Neuronal stem cell (in vitro differentiated cells): ENCODE results near the gene RHOC.

Experiments used
- DNase-seq: peaks from one replicate; pipeline ENCODE4 v3.0.0-alpha.2; 2013; ENCODE audit warnings: low spot score
- H2AFZ ChIP-seq: one replicate; pipeline ENCODE4 v1.6.1; 2013; ENCODE audit warnings: mild to moderate bottlenecking, low read length, inconsistent platforms
- H2AK5ac ChIP-seq: 2 replicates; pipeline ENCODE4 v1.6.1; 2013; ENCODE audit warnings: low read depth, mild to moderate bottlenecking, inconsistent platforms, low read length, moderate library complexity, mixed read lengths
- H2BK120ac ChIP-seq: 2 replicates; pipeline ENCODE4 v1.6.1; 2013; ENCODE audit warnings: low read depth, mild to moderate bottlenecking, inconsistent platforms, low read length, moderate library complexity, mixed read lengths
- H2BK12ac ChIP-seq: one replicate; pipeline ENCODE4 v1.6.1; 2013; ENCODE audit warnings: low read length, inconsistent platforms
- H2BK15ac ChIP-seq: 2 replicates; pipeline ENCODE4 v1.6.1; 2013; ENCODE audit warnings: mild to moderate bottlenecking, low read length, inconsistent platforms, mixed read lengths
- H2BK5ac ChIP-seq: one replicate; pipeline ENCODE4 v1.6.1; 2013; ENCODE audit warnings: inconsistent platforms, mild to moderate bottlenecking, low read length, moderate library complexity
- H3K14ac ChIP-seq: one replicate; pipeline ENCODE4 v1.6.1; 2013; ENCODE audit warnings: low read length, inconsistent platforms
- H3K18ac ChIP-seq: 2 replicates; pipeline ENCODE4 v1.6.1; 2013; ENCODE audit warnings: low read length, inconsistent platforms
- H3K23ac ChIP-seq: 2 replicates; pipeline ENCODE4 v1.6.1; 2013; ENCODE audit warnings: low read depth, mild to moderate bottlenecking, mixed read lengths, low read length, inconsistent platforms; ENCODE audit not compliant: poor library complexity
- H3K27ac ChIP-seq: replicated peaks from 3 replicates; pipeline ENCODE4 v1.5.1; 2013; ENCODE audit warnings: low read length, inconsistent platforms
- H3K27me3 ChIP-seq, 3 experiments: 2 replicates each; pipeline ENCODE4 v1.6.1; 2013; ENCODE audit warnings: low read length in 3 of 3, mild to moderate bottlenecking in 2 of 3, inconsistent platforms in 1 of 3, low read depth in 1 of 3, mixed read lengths in 1 of 3, moderate library complexity in 1 of 3; ENCODE audit not compliant: control insufficient read depth in 3 of 3, insufficient read depth in 3 of 3
- H3K36me3 ChIP-seq, 2 donors: replicated peaks in 1 of 2; 2 replicates each; pipeline ENCODE4 v1.6.1; 2013; ENCODE audit warnings: low read length in 2 of 2; ENCODE audit not compliant: control insufficient read depth in 2 of 2, insufficient read depth in 2 of 2
- H3K4ac ChIP-seq: 2 replicates; pipeline ENCODE4 v1.6.1; 2013; ENCODE audit warnings: inconsistent platforms, mild to moderate bottlenecking, low read length, moderate library complexity
- H3K4me1 ChIP-seq, 2 donors: 1 replicate in 1 of 2; 2 replicates in 1 of 2; pipeline ENCODE4 v1.6.1; 2013; ENCODE audit warnings: low read length in 2 of 2, low read depth in 1 of 2; ENCODE audit not compliant: control insufficient read depth in 2 of 2, insufficient read depth in 1 of 2
- H3K4me2 ChIP-seq: one replicate; pipeline ENCODE4 v1.6.1; 2013; ENCODE audit warnings: mild to moderate bottlenecking, low read length, inconsistent platforms; ENCODE audit not compliant: insufficient read depth, poor library complexity, severe bottlenecking
- H3K4me3 ChIP-seq, 2 donors: 2 replicates each; pipeline ENCODE4 v1.5.1; 2013; ENCODE audit warnings: low read length in 2 of 2, mild to moderate bottlenecking in 2 of 2, inconsistent platforms in 1 of 2, moderate library complexity in 1 of 2
- H3K79me1 ChIP-seq: one replicate; pipeline ENCODE4 v1.6.1; 2013; ENCODE audit warnings: low read depth, mild to moderate bottlenecking, inconsistent platforms, low read length, moderate library complexity
- H3K9ac ChIP-seq: one replicate; pipeline ENCODE4 v1.6.1; 2013; ENCODE audit warnings: mild to moderate bottlenecking, low read depth, low read length, inconsistent platforms; ENCODE audit not compliant: poor library complexity
- H3K9me3 ChIP-seq, 2 donors: replicated peaks in 1 of 2; 2 replicates each; pipeline versions ENCODE3 to v1.6.1; 2013; ENCODE audit warnings: low read length in 2 of 2, mild to moderate bottlenecking in 2 of 2, inconsistent platforms in 1 of 2, low read depth in 1 of 2, mixed read lengths in 1 of 2, moderate library complexity in 1 of 2; ENCODE audit not compliant: control insufficient read depth in 2 of 2, insufficient read depth in 1 of 2
- H4K8ac ChIP-seq: one replicate; pipeline ENCODE4 v1.6.1; 2013; ENCODE audit warnings: low read depth, mild to moderate bottlenecking, inconsistent platforms, low read length, moderate library complexity
- H4K91ac ChIP-seq: one replicate; pipeline ENCODE4 v1.6.1; 2013; ENCODE audit warnings: low read length, low read depth, mild to moderate bottlenecking, inconsistent platforms; ENCODE audit not compliant: poor library complexity
- WGBS, 2 donors: extraction: QIAGEN DNeasy Blood & Tissue Kit; methylation state at CpG; one replicate each; pipeline ENCODE4 v1.1.7; 2013; ENCODE audit warnings: missing lambda C conversion rate in 2 of 2, mixed read lengths in 1 of 2; ENCODE audit not compliant: insufficient read length in 2 of 2, insufficient replicate concordance in 1 of 2; ENCODE audit errors: extremely low coverage in 2 of 2; 5-methylcytosine and 5-hydroxymethylcytosine counted together

RHOC gene

DNA sequence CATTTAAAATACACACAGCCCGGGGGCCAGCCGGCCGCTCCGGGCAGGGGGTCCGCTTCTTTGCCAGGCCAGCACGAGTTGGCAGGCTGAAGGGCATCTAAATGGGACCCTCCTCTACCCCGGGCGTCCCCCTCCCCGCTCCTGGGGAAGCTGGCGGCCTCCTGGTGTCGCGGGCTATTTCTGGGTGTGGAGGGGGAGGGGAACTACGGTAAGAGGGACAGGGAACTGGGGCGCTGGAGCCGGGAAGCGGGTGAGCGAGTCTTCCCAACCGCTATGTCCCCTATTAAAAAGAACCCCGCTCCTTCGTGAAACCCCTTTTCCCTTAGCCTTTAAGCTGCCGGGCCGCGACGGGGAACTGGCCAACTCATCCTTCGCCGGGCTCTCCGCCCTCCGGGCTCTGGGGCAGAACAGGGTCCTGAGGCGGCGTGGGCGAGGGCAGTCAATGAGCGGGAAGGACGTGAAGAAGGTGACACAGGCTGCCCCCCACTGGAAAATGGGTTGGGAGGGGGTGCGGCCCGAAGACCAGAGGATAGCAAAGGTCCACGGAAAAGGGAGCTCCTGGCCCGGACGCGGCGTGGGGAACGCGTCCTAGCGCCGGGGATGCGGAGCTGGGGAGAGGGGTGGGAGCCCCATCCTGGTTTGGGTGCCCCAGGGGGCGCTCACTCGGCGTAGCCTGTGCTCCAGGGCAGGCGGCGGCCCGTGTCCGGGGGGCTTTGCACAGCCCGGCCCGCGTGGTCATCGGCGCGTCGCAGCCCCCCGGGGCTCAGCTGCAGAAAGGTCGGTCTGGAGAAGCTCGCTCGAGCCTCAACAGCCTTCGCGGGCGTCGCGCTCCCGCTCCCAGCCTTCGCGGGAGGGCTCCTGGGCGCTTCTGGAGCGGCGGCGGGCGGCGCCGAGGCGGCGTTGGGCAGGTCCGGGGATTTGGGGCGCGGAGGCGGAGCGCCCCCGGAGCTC lies 7.7 kb upstream of the RHOC start:
- DNase-seq, result no peak
- H3K36me3 ChIP-seq, result no peaks in the 10 kb centered on the region
- H3K27me3 ChIP-seq, result peaks cover 8 to 83% (median 31%) of the 10 kb centered on the region in 3 experiments
- H3K4me2 ChIP-seq, result peak overlapping the region; percentile 99
- H3K79me1 ChIP-seq, result no peaks in the 10 kb centered on the region
- no peaks in the 10 kb centered on the region for H3K9me3 ChIP-seq
- peaks cover 8 to 15% of the 10 kb centered on the region in 2 donors for H3K4me1 ChIP-seq
- WGBS, 2 donors, result no CpG with 5 or more reads among the region's 86 CpGs
- H3K4me3 ChIP-seq, result peak overlapping the region; percentile 53 to 86
- no peak overlapping the region for H3K27ac ChIP-seq
- H3K9ac ChIP-seq, result peak overlapping the region; percentile 64
- H3K14ac ChIP-seq, result peak overlapping the region; percentile 25
- H2BK120ac ChIP-seq, result no peak overlapping the region
- no peak overlapping the region for H3K4ac ChIP-seq
- no peak overlapping the region for H2AK5ac ChIP-seq
- no peak overlapping the region for H2BK15ac ChIP-seq
- H4K8ac ChIP-seq, result no peak overlapping the region
- no peak overlapping the region for H2BK5ac ChIP-seq
- peak overlapping the region; percentile 96 for H2AFZ ChIP-seq
- no peak overlapping the region for H4K91ac ChIP-seq
- no peak overlapping the region for H2BK12ac ChIP-seq
- peak overlapping the region; percentile 81 for H3K23ac ChIP-seq
- peak overlapping the region; percentile 91 for H3K18ac ChIP-seq

DNA sequence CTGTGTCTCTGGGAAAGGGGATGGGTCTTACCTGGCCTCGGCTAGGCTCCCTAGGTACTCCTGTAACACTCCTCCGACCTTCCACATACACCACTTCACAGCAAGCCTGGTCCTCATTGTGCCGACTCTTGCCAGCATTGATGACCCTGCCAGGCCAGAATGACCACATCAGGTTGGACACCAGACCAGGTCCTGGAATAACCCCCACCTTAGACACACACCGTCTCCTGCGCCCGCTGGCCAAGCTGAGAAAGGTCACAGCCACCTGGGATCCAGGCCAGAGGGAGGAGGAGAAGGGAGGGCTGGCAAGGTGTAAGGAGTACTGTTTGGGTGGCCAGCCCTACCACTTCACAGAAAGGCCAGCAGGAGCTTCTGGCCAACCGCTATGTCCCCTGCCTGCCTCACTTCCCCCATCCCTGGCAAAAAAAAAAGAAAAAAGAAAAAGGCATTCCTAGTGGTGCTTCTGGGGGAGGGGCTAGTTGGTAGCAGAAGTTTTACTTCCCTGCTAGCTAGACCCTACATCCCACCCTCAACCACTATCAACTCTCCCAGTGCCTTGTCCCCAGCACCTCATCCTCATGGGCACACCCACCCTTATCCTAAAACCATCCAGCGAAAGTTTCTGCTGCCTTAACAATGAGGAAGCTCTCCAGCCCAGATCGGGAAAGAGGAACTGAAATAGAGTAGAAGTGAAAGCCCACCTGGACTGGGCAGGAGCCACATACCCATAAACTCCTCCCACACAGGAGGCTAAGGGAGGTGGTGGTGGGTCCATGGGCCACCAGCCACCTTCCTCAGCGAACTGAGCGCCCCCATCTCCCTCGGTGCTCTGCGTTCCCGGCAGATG lies 6.8 kb upstream of the RHOC start:
- H2AFZ ChIP-seq, result peak overlapping the region; percentile 96
- H3K4me1 ChIP-seq, result peaks cover 8 to 15% of the 10 kb centered on the region in 2 donors
- H3K4me3 ChIP-seq, result peak overlapping the region in 1 of 2 donors; percentile 86
- peak overlapping the region; percentile 25 for H3K14ac ChIP-seq
- no peak overlapping the region for H2BK5ac ChIP-seq
- WGBS, 2 donors, result no CpG with 5 or more reads among the region's 14 CpGs
- no peak overlapping the region for H3K9ac ChIP-seq
- no peak for DNase-seq
- H4K91ac ChIP-seq, result no peak overlapping the region
- no peak overlapping the region for H2BK120ac ChIP-seq
- no peak overlapping the region for H2BK12ac ChIP-seq
- H3K23ac ChIP-seq, result no peak overlapping the region
- H3K79me1 ChIP-seq, result no peaks in the 10 kb centered on the region
- H3K4me2 ChIP-seq, result peak overlapping the region; percentile 99
- peak overlapping the region; percentile 0 for H2AK5ac ChIP-seq
- no peaks in the 10 kb centered on the region for H3K36me3 ChIP-seq
- H3K18ac ChIP-seq, result peak overlapping the region; percentile 40
- H3K27me3 ChIP-seq, result peaks cover 8 to 81% (median 28%) of the 10 kb centered on the region in 3 experiments
- no peak overlapping the region for H4K8ac ChIP-seq
- H3K27ac ChIP-seq, result no peak overlapping the region
- H3K9me3 ChIP-seq, result no peaks in the 10 kb centered on the region
- H2BK15ac ChIP-seq, result no peak overlapping the region
- no peak overlapping the region for H3K4ac ChIP-seq

DNA sequence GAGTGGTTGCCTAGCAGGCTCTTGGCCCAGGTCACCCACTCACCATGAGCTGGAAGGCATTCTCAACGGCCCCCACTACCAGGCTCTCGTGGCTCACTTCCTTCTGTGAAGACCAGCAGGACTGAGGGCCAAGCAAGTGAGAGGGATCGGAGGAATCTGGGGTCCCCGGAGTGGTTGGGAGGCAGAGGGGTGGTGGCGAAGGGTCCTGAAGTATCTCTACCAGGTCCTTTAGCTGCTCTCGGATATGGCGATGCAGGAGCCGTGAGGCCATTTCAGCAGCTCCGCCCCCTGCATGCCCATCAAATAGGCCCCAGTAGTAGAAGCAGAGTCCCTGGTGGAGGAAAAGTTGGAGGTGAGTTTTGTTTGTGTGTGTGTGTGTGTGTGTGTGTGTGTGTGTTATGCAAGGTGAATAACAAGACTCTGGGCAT lies 5.8 kb upstream of the RHOC start:
- DNase-seq, result no peak

More for the DNA sequence above, 5.8 kb upstream of the RHOC start:
- Histone ChIP-seq H3K14ac (no peak overlapping the region), H2BK15ac (no peak overlapping the region), H3K4me1 (peaks cover 8 to 15% of the 10 kb centered on the region in 2 donors), H2AFZ (no peak overlapping the region), H2BK120ac (no peak overlapping the region), H3K36me3 (no peaks in the 10 kb centered on the region), H3K23ac (no peak overlapping the region), H2BK12ac (no peak overlapping the region), H3K18ac (no peak overlapping the region), H3K9me3 (no peaks in the 10 kb centered on the region), H2BK5ac (no peak overlapping the region), H3K4me3 (peak overlapping the region in 1 of 2 donors; percentile 15), H3K27me3 (peaks cover 8 to 79% (median 25%) of the 10 kb centered on the region in 3 experiments), H3K4ac (no peak overlapping the region), H3K9ac (no peak overlapping the region), H2AK5ac (no peak overlapping the region), H3K79me1 (no peaks in the 10 kb centered on the region), H3K4me2 (no peak overlapping the region), H4K91ac (no peak overlapping the region), H3K27ac (no peak overlapping the region), H4K8ac (no peak overlapping the region)
- no CpG with 5 or more reads among the region's 9 CpGs for WGBS, 2 donors
